K562 (cell line): ENCODE results near the gene OR52I1. TPM values are rescaled to one million over a fixed set of nuclear protein-coding genes. Genes with fewer than 3 reads are reported as not detected.

Source experiments
- TARDBP ChIP-seq: fragments of 450-650 bp; IDR thresholded peaks from 2 replicates; pipeline ENCODE4 v1.6.1; 2016
- ZBTB40 ChIP-seq, 2 experiments: fragments of 450-650 bp in 1 of 2; sonication (generic) in 1 of 2; formaldehyde crosslinking in 1 of 2; IDR thresholded peaks; 2 replicates each; pipeline versions ENCODE4 v1.7.1 to v1.9.0; 2016 to 2022; ENCODE audit warnings: inconsistent platforms in 1 of 2, mild to moderate bottlenecking in 1 of 2, missing genetic modification reagents in 1 of 2
- polyA plus RNA-seq, 8 experiments: library from polyadenylated mRNA; depleted of rRNA in 4 of 8; stranded (reverse) in 5 of 8; unstranded in 3 of 8; fragments of >200 nt; fragmentation: Nextera tagmentation in 2 of 8; fragmentation: Illumina TruSeq in 1 of 8; extraction: Ambion mirVana in 2 of 8; extraction: Trizol in 1 of 8; gene quantifications; 2 replicates each; pipeline versions ENCODE4 v1.2.1 to v1.2.3, GENCODE V29; 2011 to 2014; ENCODE audit warnings: inconsistent platforms in 1 of 8, missing spikeins in 1 of 8
- total RNA-seq, 7 experiments: library from RNA; depleted of rRNA in 6 of 7; stranded (reverse); fragments of >200 nt in 6 of 7; fragmentation: Illumina TruSeq in 2 of 7; extraction: Trizol in 2 of 7; gene quantifications; 2 replicates each; pipeline versions ENCODE4 v1.2.1 to v1.2.3, GENCODE V29; 2011 to 2021; ENCODE audit warnings: low replicate concordance in 1 of 7

Gene OR52I1
- total and polyA plus RNA-seq, 9 of the 15 experiments (the other 6 are each of a cell fraction or from before 2014, with no cell fraction given) = not detected

GRCh38 chr11:4569075-4569474 is 24.8 kb upstream of the OR52I1 start (continued):
- TF ChIP-seq ZBTB40 (IDR thresholded peaks at IDR 0.05) (no peak), ZBTB40 (CRISPR knock-in tag; IDR thresholded peaks at IDR 0.05) (no peak), TARDBP (no peak)
